ENCODE results near the gene PSMD6.

DNA sequence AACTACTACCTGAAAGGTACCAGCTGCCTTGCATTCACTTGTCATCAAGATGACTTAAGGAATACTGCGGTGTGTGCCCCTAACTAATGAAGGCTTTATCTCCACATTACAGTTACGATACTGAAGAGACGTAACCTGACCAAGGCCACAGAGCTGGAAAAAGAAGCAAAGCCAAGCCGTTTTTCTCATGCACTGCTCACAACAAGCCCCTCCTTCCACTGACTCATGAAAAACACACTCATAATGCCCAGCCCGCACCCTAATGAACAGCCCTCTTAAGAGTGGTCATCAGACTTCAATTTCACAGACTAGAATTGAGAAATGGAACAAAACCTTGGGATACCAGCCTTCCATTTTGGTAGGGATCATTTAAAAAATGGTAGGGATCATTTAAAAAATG, 11.6 kb downstream of the PSMD6 start:
- TF ChIP-seq, protein P1, sequence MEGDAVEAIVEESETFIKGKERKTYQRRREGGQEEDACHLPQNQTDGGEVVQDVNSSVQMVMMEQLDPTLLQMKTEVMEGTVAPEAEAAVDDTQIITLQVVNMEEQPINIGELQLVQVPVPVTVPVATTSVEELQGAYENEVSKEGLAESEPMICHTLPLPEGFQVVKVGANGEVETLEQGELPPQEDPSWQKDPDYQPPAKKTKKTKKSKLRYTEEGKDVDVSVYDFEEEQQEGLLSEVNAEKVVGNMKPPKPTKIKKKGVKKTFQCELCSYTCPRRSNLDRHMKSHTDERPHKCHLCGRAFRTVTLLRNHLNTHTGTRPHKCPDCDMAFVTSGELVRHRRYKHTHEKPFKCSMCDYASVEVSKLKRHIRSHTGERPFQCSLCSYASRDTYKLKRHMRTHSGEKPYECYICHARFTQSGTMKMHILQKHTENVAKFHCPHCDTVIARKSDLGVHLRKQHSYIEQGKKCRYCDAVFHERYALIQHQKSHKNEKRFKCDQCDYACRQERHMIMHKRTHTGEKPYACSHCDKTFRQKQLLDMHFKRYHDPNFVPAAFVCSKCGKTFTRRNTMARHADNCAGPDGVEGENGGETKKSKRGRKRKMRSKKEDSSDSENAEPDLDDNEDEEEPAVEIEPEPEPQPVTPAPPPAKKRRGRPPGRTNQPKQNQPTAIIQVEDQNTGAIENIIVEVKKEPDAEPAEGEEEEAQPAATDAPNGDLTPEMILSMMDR (conservative IDR thresholded peaks at IDR 0.05 in 1 of 2, IDR thresholded peaks at IDR 0.05 in 1 of 2; ENCODE audit: low read depth in 1 of 2, low read length in 2 of 2) = no peak
- TF ChIP-seq EZH2 (IDR thresholded peaks at IDR 0.05; ENCODE audit: low read length, missing control alignments) = no peak
